GM12878 (cell line): Measurements from ENCODE around the gene PSAP. TPM values are rescaled to one million over a fixed set of nuclear protein-coding genes. Genes with fewer than 3 reads are reported as not detected.
A peak's percentile ranks its signal among the peaks of the same experiment; 100 is the strongest.

ENCODE experiments used
- BRCA1 ChIP-seq: IDR thresholded peaks from 2 replicates; pipeline ENCODE4 v1.6.1; 2011; ENCODE audit warnings: low read depth, low read length, improper control_type of control experiment
- CHD1 ChIP-seq: IDR thresholded peaks from 2 replicates; pipeline ENCODE4 v1.6.1; 2012; ENCODE audit warnings: low read depth, low read length, improper control_type of control experiment
- CHD4 ChIP-seq: fragments of 200-600 bp; sonication (generic); IDR thresholded peaks from 2 replicates; pipeline ENCODE4 v1.6.1; 2016; ENCODE audit warnings: mild to moderate bottlenecking
- CREB1 ChIP-seq: IDR thresholded peaks from 2 replicates; pipeline ENCODE4 v1.6.1; 2012; ENCODE audit warnings: low read depth, mild to moderate bottlenecking, inconsistent platforms
- DPF2 ChIP-seq: fragments of 450-650 bp; IDR thresholded peaks from 2 replicates; pipeline ENCODE4 v1.6.1; 2017; ENCODE audit warnings: mild to moderate bottlenecking
- E4F1 ChIP-seq: fragments of 450-650 bp; IDR thresholded peaks from 2 replicates; pipeline ENCODE4 v1.6.1; 2018; ENCODE audit warnings: borderline replicate concordance, mild to moderate bottlenecking; ENCODE audit not compliant: partially characterized antibody
- EGR1 ChIP-seq, 2 experiments: IDR thresholded peaks; 1 replicate in 1 of 2; 2 replicates in 1 of 2; pipeline ENCODE4 v1.6.1; 2011 to 2012; ENCODE audit warnings: low read depth in 2 of 2, low read length in 2 of 2, borderline replicate concordance in 1 of 2, mild to moderate bottlenecking in 1 of 2, moderate library complexity in 1 of 2
- EP300 ChIP-seq, 2 experiments: fragments of 150-350 bp in 1 of 2; IDR thresholded peaks; 2 replicates each; pipeline ENCODE4 v1.6.1; 2011 to 2012; ENCODE audit warnings: low read depth in 2 of 2, low read length in 2 of 2, borderline replicate concordance in 1 of 2, improper control_type of control experiment in 1 of 2, inconsistent platforms in 1 of 2; ENCODE audit not compliant: control insufficient read depth in 1 of 2
- GABPA ChIP-seq: IDR thresholded peaks from 2 replicates; pipeline ENCODE4 v1.6.1; 2014; ENCODE audit warnings: antibody characterized with exemption, low read depth, mild to moderate bottlenecking, inconsistent platforms
- HCFC1 ChIP-seq: fragments of 150-350 bp; IDR thresholded peaks from 2 replicates; pipeline ENCODE4 v1.6.1; 2014; ENCODE audit warnings: low read length
- HDAC6 ChIP-seq: fragments of 200-600 bp; sonication (generic); IDR thresholded peaks from one replicate; pipeline ENCODE4 v1.8.0; 2017; ENCODE audit warnings: antibody characterized with exemption; ENCODE audit not compliant: unreplicated experiment
- IRF5 ChIP-seq: fragments of 450-650 bp; IDR thresholded peaks from 2 replicates; pipeline ENCODE4 v1.6.1; 2017; ENCODE audit warnings: borderline replicate concordance
- JUND ChIP-seq: IDR thresholded peaks from 2 replicates; pipeline ENCODE4 v1.6.1; 2012; ENCODE audit warnings: low read depth, mild to moderate bottlenecking, low read length, improper control_type of control experiment, moderate library complexity
- MTA2 ChIP-seq: fragments of 450-650 bp; IDR thresholded peaks from 2 replicates; pipeline ENCODE4 v1.6.1; 2016; ENCODE audit warnings: low read depth, mild to moderate bottlenecking, moderate library complexity
- NR2C2 ChIP-seq: IDR thresholded peaks from 2 replicates; pipeline ENCODE4 v1.6.1; 2011; ENCODE audit warnings: borderline replicate concordance, low read depth; ENCODE audit not compliant: control insufficient read depth, insufficient read length
- NR2F1 ChIP-seq: fragments of 450-650 bp; conservative IDR thresholded peaks from 2 replicates; pipeline ENCODE4 v1.6.1; 2017; ENCODE audit warnings: mild to moderate bottlenecking
- RCOR1 ChIP-seq: conservative IDR thresholded peaks from 2 replicates; pipeline ENCODE4 v1.6.1; 2012; ENCODE audit warnings: low read depth, low read length, improper control_type of control experiment
- RELA ChIP-seq: fragments of 450-650 bp; IDR thresholded peaks from 2 replicates; pipeline ENCODE4 v1.8.0; 2014; ENCODE audit warnings: borderline replicate concordance; ENCODE audit not compliant: partially characterized antibody
- SIX5 ChIP-seq: IDR thresholded peaks from 2 replicates; pipeline ENCODE4 v1.6.1; 2011; ENCODE audit warnings: mild to moderate bottlenecking, low read depth, low read length, moderate library complexity; ENCODE audit not compliant: severe bottlenecking
- SRF ChIP-seq, 2 experiments: IDR thresholded peaks; 2 replicates each; pipeline ENCODE4 v1.6.1; 2011; ENCODE audit warnings: low read depth in 2 of 2, low read length in 2 of 2, mild to moderate bottlenecking in 1 of 2, moderate library complexity in 1 of 2
- TAF1 ChIP-seq: IDR thresholded peaks from 2 replicates; pipeline ENCODE4 v1.6.1; 2011; ENCODE audit warnings: mild to moderate bottlenecking, low read depth, low read length, borderline replicate concordance
- WRNIP1 ChIP-seq: IDR thresholded peaks from 2 replicates; pipeline ENCODE4 v1.6.1; 2011; ENCODE audit warnings: low read depth, low read length, improper control_type of control experiment, borderline replicate concordance
- ZBTB4 ChIP-seq: fragments of 450-650 bp; formaldehyde crosslinking; IDR thresholded peaks from 2 replicates; pipeline ENCODE4 v1.4.0; 2022; ENCODE audit warnings: mild to moderate bottlenecking, moderate library complexity
- ZNF274 ChIP-seq: IDR thresholded peaks from one replicate; pipeline ENCODE4 v1.8.0; 2011; ENCODE audit not compliant: insufficient read length, insufficient read depth
- polyA plus RNA-seq, 11 experiments: library from polyadenylated mRNA; depleted of rRNA in 4 of 11; unstranded in 6 of 11; stranded (reverse) in 5 of 11; fragments of >200 nt; fragmentation: Nextera tagmentation in 4 of 11; fragmentation: Illumina TruSeq in 1 of 11; extraction: Ambion mirVana in 4 of 11; extraction: Trizol in 1 of 11; gene quantifications; 1 replicate in 1 of 11; 2 replicates in 10 of 11; pipeline versions ENCODE4 v1.2.1 to v1.2.3, GENCODE V29; 2011 to 2016; ENCODE audit warnings: inconsistent platforms in 2 of 11, missing spikeins in 2 of 11, low read depth in 1 of 11
- total RNA-seq, 4 experiments: library from RNA; depleted of rRNA in 3 of 4; stranded (reverse); fragments of >200 nt in 3 of 4; fragmentation: Illumina TruSeq in 1 of 4; extraction: Trizol in 1 of 4; gene quantifications; 2 replicates each; pipeline versions ENCODE4 v1.2.1 to v1.2.3, GENCODE V29; 2013 to 2021

PSAP gene
- total and polyA plus RNA-seq, 10 of the 15 experiments (the other 5 are each of a cell fraction or from before 2014, with no cell fraction given) = 178 to 336 (median 286) TPM

GRCh38 chr10:71773221-71773971 is 77.7 kb downstream of the PSAP start, which contains the start of gene VSIR (continued):
- no peak for TF ChIP-seq EP300 (IDR thresholded peaks at IDR 0.05; ENCODE audit: borderline replicate concordance in 1 of 2, control insufficient read depth in 1 of 2, low read depth in 2 of 2, low read length in 2 of 2)
- TF ChIP-seq IRF5 = no peak
- 0 out of 2 replicates have a peak, but pooled peaks have one; percentile 9 for TF ChIP-seq CREB1
- TF ChIP-seq CHD1 = no peak
- 0 out of 2 replicates have a peak, but pooled peaks have one; percentile 33 for TF ChIP-seq HCFC1
- no peak for TF ChIP-seq SIX5
- no peak for TF ChIP-seq GABPA
- TF ChIP-seq MTA2 = no peak
- no peak for TF ChIP-seq CHD4
- TF ChIP-seq JUND = no peak
- no peak for TF ChIP-seq ZBTB4 (CRISPR knock-in tag)
- no peak for TF ChIP-seq BRCA1
- no peak for TF ChIP-seq WRNIP1
- no peak for TF ChIP-seq ZNF274
- TF ChIP-seq DPF2 = peak; percentile 80
- peak; percentile 66 for TF ChIP-seq NR2F1
- TF ChIP-seq SRF (IDR thresholded peaks at IDR 0.05; ENCODE audit: low read depth in 2 of 2, low read length in 2 of 2) = no peak
- TF ChIP-seq RCOR1 = 0 out of 2 replicates have a peak, but pooled peaks have one; percentile 28
- peak in 1 of 2 experiments; percentile 84; a peak in 2 of 3 replicates for TF ChIP-seq EGR1 (IDR thresholded peaks at IDR 0.05; ENCODE audit: borderline replicate concordance in 1 of 2, low read depth in 2 of 2, low read length in 2 of 2)
- no peak for TF ChIP-seq HDAC6
- TF ChIP-seq NR2C2 = no peak
- TF ChIP-seq TAF1 = peak; percentile 69
- no peak for TF ChIP-seq RELA
- no peak for TF ChIP-seq E4F1
